ENCODE measurements around the gene PCDH19. TPM values are rescaled to one million over a fixed set of nuclear protein-coding genes. Genes with fewer than 3 reads are reported as not detected.

The PCDH19 gene
- total and polyA plus RNA-seq, 9 donors, result 1.2 to 4.4 (median 3.0) TPM

- intact Hi-C loops (cut with DNase I), result no loop called here
- no peaks in the 10 kb centered on the region for H3K27me3 ChIP-seq
These were observed 53.6 kb downstream of the PCDH19 start for GRCh38 chrX:100356351-100356896.

GRCh38 chrX:100355680-100356079 lies 54.4 kb downstream of the PCDH19 start:
- Histone ChIP-seq H3K27ac (no peak overlapping the region), H3K36me3 (no peaks in the 10 kb centered on the region), H3K9me3 (no peaks in the 10 kb centered on the region), H3K27me3 (no peaks in the 10 kb centered on the region), H3K4me1 (ENCODE audit: insufficient read depth) (no peaks in the 10 kb centered on the region), H3K4me3 (no peak overlapping the region)
- DNase-seq, result no peak
- WGBS, 3 donors, result 60 to 71% (median 61%) methylated on average over 3 of the region's 3 CpGs
- intact Hi-C loops (cut with DNase I), result no loop called here
- TF ChIP-seq POLR2A (IDR thresholded peaks at IDR 0.05) (no peak), CTCF (IDR thresholded peaks at IDR 0.05) (no peak), EP300 (IDR thresholded peaks at IDR 0.05) (no peak)

More at GRCh38 chrX:100356351-100356896, 53.6 kb downstream of the PCDH19 start:
- Histone ChIP-seq H3K27ac (no peak overlapping the region), H3K4me1 (ENCODE audit: insufficient read depth) (no peaks in the 10 kb centered on the region), H3K36me3 (no peaks in the 10 kb centered on the region), H3K4me3 (no peak overlapping the region), H3K9me3 (no peaks in the 10 kb centered on the region)
- TF ChIP-seq POLR2A (IDR thresholded peaks at IDR 0.05) (no peak), EP300 (IDR thresholded peaks at IDR 0.05) (no peak), CTCF (IDR thresholded peaks at IDR 0.05) (no peak)
- no peak for DNase-seq
- WGBS, 3 donors, result 55 to 59% (median 56%) methylated on average over 3 of the region's 3 CpGs

- no peak for DNase-seq
- TF ChIP-seq EP300 (IDR thresholded peaks at IDR 0.05) (no peak), POLR2A (IDR thresholded peaks at IDR 0.05) (no peak), CTCF (IDR thresholded peaks at IDR 0.05) (no peak)
- H3K36me3 ChIP-seq, result no peaks in the 10 kb centered on the region
- no peaks in the 10 kb centered on the region for H3K9me3 ChIP-seq
- no peaks in the 10 kb centered on the region for H3K4me1 ChIP-seq (ENCODE audit: insufficient read depth)
- no peak overlapping the region for H3K4me3 ChIP-seq
- intact Hi-C loops (cut with DNase I), result no loop called here
- no peaks in the 10 kb centered on the region for H3K27me3 ChIP-seq
- WGBS, 3 donors, result 38 to 43% (median 42%) methylated on average over 4 of the region's 4 CpGs
- H3K27ac ChIP-seq, result no peak overlapping the region
These were observed 56.7 kb downstream of the PCDH19 start for GRCh38 chrX:100353326-100353725.

GRCh38 chrX:100350704-100351489 lies 59.2 kb downstream of the PCDH19 start:
- WGBS, 3 donors, result 39 to 49% (median 45%) methylated on average over 5 of the region's 5 CpGs
- Histone ChIP-seq H3K4me1 (ENCODE audit: insufficient read depth) (no peaks in the 10 kb centered on the region), H3K27ac (no peak overlapping the region), H3K27me3 (no peaks in the 10 kb centered on the region), H3K9me3 (no peaks in the 10 kb centered on the region), H3K4me3 (no peak overlapping the region), H3K36me3 (no peaks in the 10 kb centered on the region)
- intact Hi-C loops (cut with DNase I), result no loop called here
- no peak for DNase-seq
- no peak for TF ChIP-seq EP300 (IDR thresholded peaks at IDR 0.05)

- Histone ChIP-seq H3K4me3 (no peak overlapping the region), H3K9me3 (no peaks in the 10 kb centered on the region), H3K36me3 (no peaks in the 10 kb centered on the region), H3K27me3 (no peaks in the 10 kb centered on the region), H3K4me1 (ENCODE audit: insufficient read depth) (no peaks in the 10 kb centered on the region), H3K27ac (no peak overlapping the region)
- DNase-seq, result no peak
- TF ChIP-seq CTCF (IDR thresholded peaks at IDR 0.05) (no peak), EP300 (IDR thresholded peaks at IDR 0.05) (no peak), POLR2A (IDR thresholded peaks at IDR 0.05) (no peak)
- intact Hi-C loops (cut with DNase I), result no loop called here
These were observed 60.7 kb downstream of the PCDH19 start for GRCh38 chrX:100349391-100349790.
